ENCODE results near the gene CFAP46. TPM values are rescaled to one million over a fixed set of nuclear protein-coding genes. Genes with fewer than 3 reads are reported as not detected.

CFAP46 gene
- total RNA-seq, 1 experiment from 2014 or later = not detected

GRCh38 chr10:132802694-132803320 lies 139.6 kb downstream of the CFAP46 start:
- no TSS peak for BruUV-seq (replicated peaks)
- H3K27me3 Mint-ChIP-seq (ENCODE audit: unreplicated experiment) = no peaks in the 10 kb centered on the region
- TF ChIP-seq, protein P1, sequence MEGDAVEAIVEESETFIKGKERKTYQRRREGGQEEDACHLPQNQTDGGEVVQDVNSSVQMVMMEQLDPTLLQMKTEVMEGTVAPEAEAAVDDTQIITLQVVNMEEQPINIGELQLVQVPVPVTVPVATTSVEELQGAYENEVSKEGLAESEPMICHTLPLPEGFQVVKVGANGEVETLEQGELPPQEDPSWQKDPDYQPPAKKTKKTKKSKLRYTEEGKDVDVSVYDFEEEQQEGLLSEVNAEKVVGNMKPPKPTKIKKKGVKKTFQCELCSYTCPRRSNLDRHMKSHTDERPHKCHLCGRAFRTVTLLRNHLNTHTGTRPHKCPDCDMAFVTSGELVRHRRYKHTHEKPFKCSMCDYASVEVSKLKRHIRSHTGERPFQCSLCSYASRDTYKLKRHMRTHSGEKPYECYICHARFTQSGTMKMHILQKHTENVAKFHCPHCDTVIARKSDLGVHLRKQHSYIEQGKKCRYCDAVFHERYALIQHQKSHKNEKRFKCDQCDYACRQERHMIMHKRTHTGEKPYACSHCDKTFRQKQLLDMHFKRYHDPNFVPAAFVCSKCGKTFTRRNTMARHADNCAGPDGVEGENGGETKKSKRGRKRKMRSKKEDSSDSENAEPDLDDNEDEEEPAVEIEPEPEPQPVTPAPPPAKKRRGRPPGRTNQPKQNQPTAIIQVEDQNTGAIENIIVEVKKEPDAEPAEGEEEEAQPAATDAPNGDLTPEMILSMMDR (IDR thresholded peaks at IDR 0.05; ENCODE audit: unreplicated experiment) = no peak
- H3K36me3 Mint-ChIP-seq (ENCODE audit: insufficient read depth, unreplicated experiment) = no peaks in the 10 kb centered on the region
- intact Hi-C loops (cut with micrococcal nuclease; ENCODE audit: unreplicated experiment) = no loop called here
- no peak overlapping the region for H3K27ac Mint-ChIP-seq (ENCODE audit: unreplicated experiment)
- H3K4me1 Mint-ChIP-seq (ENCODE audit: low read depth, unreplicated experiment) = no peaks in the 10 kb centered on the region
- CTCF ChIA-PET = no interaction called here
- H3K9me3 Mint-ChIP-seq (ENCODE audit: low read depth, unreplicated experiment) = no peaks in the 10 kb centered on the region
- H3K4me3 Mint-ChIP-seq (ENCODE audit: low read depth, unreplicated experiment) = no peak overlapping the region
- DNase-seq = no peak

DNA sequence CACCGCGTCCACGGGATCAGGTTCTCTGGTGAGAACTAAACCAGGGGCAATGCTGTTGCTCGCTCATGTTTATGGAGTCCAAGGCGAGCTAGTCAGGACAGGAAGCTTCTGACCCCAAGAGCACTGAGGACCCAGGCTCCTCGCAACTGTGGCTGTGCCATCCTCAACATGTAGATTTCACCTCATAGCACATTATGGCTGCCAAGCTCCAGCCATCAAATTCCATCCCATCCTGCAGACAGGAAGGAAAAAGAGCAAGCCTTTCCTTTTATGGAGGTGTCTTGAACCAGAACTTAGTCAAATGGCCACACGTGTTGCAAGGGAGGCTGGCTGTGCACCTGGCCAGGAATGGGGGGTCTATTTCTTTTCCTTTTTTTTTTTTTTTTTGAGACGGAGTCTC lies 140.3 kb downstream of the CFAP46 start:
- H3K4me1 Mint-ChIP-seq (ENCODE audit: low read depth, unreplicated experiment) = no peaks in the 10 kb centered on the region
- H3K27ac Mint-ChIP-seq (ENCODE audit: unreplicated experiment) = no peak overlapping the region
- no peaks in the 10 kb centered on the region for H3K9me3 Mint-ChIP-seq (ENCODE audit: low read depth, unreplicated experiment)
- no peaks in the 10 kb centered on the region for H3K27me3 Mint-ChIP-seq (ENCODE audit: unreplicated experiment)
- intact Hi-C loops (cut with micrococcal nuclease; ENCODE audit: unreplicated experiment) = no loop called here
- BruUV-seq (replicated peaks) = no TSS peak
- no peaks in the 10 kb centered on the region for H3K36me3 Mint-ChIP-seq (ENCODE audit: insufficient read depth, unreplicated experiment)
- TF ChIP-seq, protein P1 (IDR thresholded peaks at IDR 0.05; ENCODE audit: unreplicated experiment) = no peak
- H3K4me3 Mint-ChIP-seq (ENCODE audit: low read depth, unreplicated experiment) = no peak overlapping the region
- DNase-seq = no peak
- CTCF ChIA-PET = interaction anchor here (0.7 kb wide), 1 partner anchor 251 kb away, joined by 3 read pairs; no protein-coding TSS in a partner anchor

- intact Hi-C loops (cut with micrococcal nuclease; ENCODE audit: unreplicated experiment) = no loop called here
- TF ChIP-seq, protein P1 (IDR thresholded peaks at IDR 0.05; ENCODE audit: unreplicated experiment) = no peak
- DNase-seq = no peak
- BruUV-seq (replicated peaks) = no TSS peak
- H3K4me1 Mint-ChIP-seq (ENCODE audit: low read depth, unreplicated experiment) = no peaks in the 10 kb centered on the region
- CTCF ChIA-PET = no interaction called here
- no peaks in the 10 kb centered on the region for H3K9me3 Mint-ChIP-seq (ENCODE audit: low read depth, unreplicated experiment)
- H3K4me3 Mint-ChIP-seq (ENCODE audit: low read depth, unreplicated experiment) = no peak overlapping the region
- H3K27me3 Mint-ChIP-seq (ENCODE audit: unreplicated experiment) = no peaks in the 10 kb centered on the region
- H3K36me3 Mint-ChIP-seq (ENCODE audit: insufficient read depth, unreplicated experiment) = no peaks in the 10 kb centered on the region
- H3K27ac Mint-ChIP-seq (ENCODE audit: unreplicated experiment) = no peak overlapping the region
Measured at GRCh38 chr10:132799865-132800264, 142.5 kb downstream of the CFAP46 start.

- CTCF ChIA-PET = no interaction called here
- intact Hi-C loops (cut with micrococcal nuclease; ENCODE audit: unreplicated experiment) = no loop called here
- TF ChIP-seq, protein P1 (IDR thresholded peaks at IDR 0.05; ENCODE audit: unreplicated experiment) = no peak
- Mint-ChIP-seq H3K9me3 (ENCODE audit: low read depth, unreplicated experiment) (no peaks in the 10 kb centered on the region), H3K27me3 (ENCODE audit: unreplicated experiment) (no peaks in the 10 kb centered on the region), H3K36me3 (ENCODE audit: insufficient read depth, unreplicated experiment) (no peaks in the 10 kb centered on the region), H3K4me3 (ENCODE audit: low read depth, unreplicated experiment) (no peak overlapping the region), H3K27ac (ENCODE audit: unreplicated experiment) (no peak overlapping the region), H3K4me1 (ENCODE audit: low read depth, unreplicated experiment) (no peaks in the 10 kb centered on the region)
- BruUV-seq (replicated peaks) = no TSS peak
- no peak for DNase-seq
Measured at GRCh38 chr10:132798876-132799275, 143.5 kb downstream of the CFAP46 start.

Measured in Calu3 (cell line).